ENCODE measurements around the gene GIT2. TPM values are rescaled to one million over a fixed set of nuclear protein-coding genes. Genes with fewer than 3 reads are reported as not detected.

Gene GIT2
- total and polyA plus RNA-seq, 10 of the 15 experiments (the other 5 are each of a cell fraction or from before 2014, with no cell fraction given) = 9.1 to 49.9 (median 43.9) TPM

GRCh38 chr12:109892748-109893147 is 103.4 kb downstream of the GIT2 start (continued):
- no peak for TF ChIP-seq REST (IDR thresholded peaks at IDR 0.05; ENCODE audit: low read depth, low read length)
- TF ChIP-seq ELK1 (IDR thresholded peaks at IDR 0.05; ENCODE audit: low read depth, low read length) = no peak
- TF ChIP-seq BRCA1 (IDR thresholded peaks at IDR 0.05; ENCODE audit: low read depth, low read length) = no peak
- no peak for TF ChIP-seq TARDBP (IDR thresholded peaks at IDR 0.05; ENCODE audit: borderline replicate concordance)
- TF ChIP-seq MEF2B (IDR thresholded peaks at IDR 0.05; ENCODE audit: partially characterized antibody, poor library complexity, severe bottlenecking) = peak; percentile 15
- no peak for TF ChIP-seq SMAD5 (IDR thresholded peaks at IDR 0.05; ENCODE audit: low read depth)
- no peak for TF ChIP-seq HCFC1 (IDR thresholded peaks at IDR 0.05; ENCODE audit: low read length)
- no peak for TF ChIP-seq IRF4 (IDR thresholded peaks at IDR 0.05; ENCODE audit: low read depth, low read length)
- TF ChIP-seq YY1 (IDR thresholded peaks at IDR 0.05; ENCODE audit: low read depth, low read length) = no peak
- TF ChIP-seq CEBPB (IDR thresholded peaks at IDR 0.05; ENCODE audit: borderline replicate concordance in 1 of 2, low read depth in 2 of 2, low read length in 2 of 2) = no peak
- TF ChIP-seq MTA2 (IDR thresholded peaks at IDR 0.05; ENCODE audit: low read depth) = no peak
- no peak for TF ChIP-seq ATF2 (IDR thresholded peaks at IDR 0.05; ENCODE audit: low read length)
- no peak for TF ChIP-seq KDM1A (IDR thresholded peaks at IDR 0.05; ENCODE audit: borderline replicate concordance)
- TF ChIP-seq SUZ12 (IDR thresholded peaks at IDR 0.05; ENCODE audit: unreplicated experiment) = no peak
- no peak for TF ChIP-seq ATF3 (IDR thresholded peaks at IDR 0.05; ENCODE audit: borderline replicate concordance, extremely low read depth, low read depth, low read length)
- TF ChIP-seq MXI1 (IDR thresholded peaks at IDR 0.05; ENCODE audit: low read depth, low read length) = no peak
- no peak for TF ChIP-seq NKRF (conservative IDR thresholded peaks at IDR 0.05)
- no peak for TF ChIP-seq CHD2 (IDR thresholded peaks at IDR 0.05; ENCODE audit: borderline replicate concordance, low read depth, low read length)
- no peak for TF ChIP-seq SREBF2 (IDR thresholded peaks at IDR 0.05; ENCODE audit: low read length)
